ENCODE data around the gene RBP5. TPM values are rescaled to one million over a fixed set of nuclear protein-coding genes. Genes with fewer than 3 reads are reported as not detected.

Gene RBP5
- total RNA-seq, 1 donor from 2014 or later, result 0.65 TPM

DNA sequence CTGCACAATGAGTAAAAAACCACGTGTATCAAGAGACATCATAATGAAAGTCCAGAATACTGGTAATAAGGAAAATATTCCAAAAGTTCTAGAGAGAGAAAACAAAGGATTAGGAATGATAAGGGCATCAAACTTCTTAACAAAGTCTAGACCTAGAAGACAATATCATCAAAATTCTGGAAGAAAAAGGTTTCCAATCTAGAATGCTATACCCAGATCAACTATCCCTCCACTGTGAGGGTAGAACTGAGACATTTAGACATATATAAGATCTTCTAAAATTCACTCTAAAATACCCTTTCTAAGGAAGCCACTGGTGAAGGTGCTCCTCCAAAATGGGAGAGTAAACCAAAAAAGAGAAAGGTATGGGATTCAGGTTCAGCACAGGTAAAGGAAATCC, 22.6 kb downstream of the RBP5 start:
- no peaks in the 10 kb centered on the region for H3K27me3 Mint-ChIP-seq (ENCODE audit: low read depth)
- H3K4me1 Mint-ChIP-seq, result peaks cover 14% of the 10 kb centered on the region
- no peak overlapping the region for H3K27ac Mint-ChIP-seq (ENCODE audit: unreplicated experiment)
- no peak for DNase-seq (ENCODE audit: low read depth, low spot score)
- H3K9me3 Mint-ChIP-seq, result peaks cover 14% of the 10 kb centered on the region
- H3K36me3 Mint-ChIP-seq (ENCODE audit: low read depth), result peaks cover 16% of the 10 kb centered on the region
- TF ChIP-seq CTCF (conservative IDR thresholded peaks at IDR 0.05), result no peak
- peak overlapping the region; percentile 60 for H3K4me3 Mint-ChIP-seq

DNA sequence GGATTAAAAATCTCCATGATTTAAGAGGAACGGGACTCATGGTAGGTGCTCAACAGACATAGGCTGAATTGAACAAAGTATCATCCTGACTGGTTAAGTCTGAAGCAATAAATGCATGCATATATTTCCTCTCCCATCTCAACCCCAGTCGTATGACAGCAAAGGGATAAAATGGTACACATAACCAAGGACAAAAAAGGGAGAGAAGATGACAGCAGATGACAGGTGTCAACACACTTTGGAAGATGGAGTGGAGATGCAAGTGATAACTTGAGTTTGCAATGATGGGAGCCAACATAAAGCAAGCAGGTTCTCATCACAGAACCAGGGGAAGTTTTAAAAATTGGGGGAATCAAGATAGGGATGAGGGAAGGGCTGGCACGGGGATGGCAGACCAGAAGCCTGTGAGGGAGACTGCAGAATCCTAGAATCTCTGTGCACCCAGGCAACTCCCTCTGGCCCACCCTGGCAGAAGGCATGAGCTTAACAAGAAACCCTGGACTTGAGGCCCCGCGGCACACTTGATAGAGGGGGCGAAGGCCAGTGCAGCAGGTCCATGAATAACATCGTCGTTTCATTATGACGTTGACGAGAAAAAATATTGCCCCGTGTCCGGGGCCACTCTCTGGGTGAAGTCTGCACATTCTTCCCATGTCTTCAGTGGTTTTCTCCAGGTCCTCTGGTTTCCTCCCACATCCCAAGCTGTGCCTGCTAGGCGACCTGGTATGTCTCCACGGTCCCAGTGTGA, 24.7 kb downstream of the RBP5 start:
- H3K4me3 Mint-ChIP-seq, result no peak overlapping the region
- DNase-seq (ENCODE audit: low read depth, low spot score), result no peak
- no peak overlapping the region for H3K27ac Mint-ChIP-seq (ENCODE audit: unreplicated experiment)
- no peak for TF ChIP-seq CTCF (conservative IDR thresholded peaks at IDR 0.05)
- peaks cover 14% of the 10 kb centered on the region for H3K9me3 Mint-ChIP-seq
- H3K27me3 Mint-ChIP-seq (ENCODE audit: low read depth), result no peaks in the 10 kb centered on the region
- H3K36me3 Mint-ChIP-seq (ENCODE audit: low read depth), result peaks cover 16% of the 10 kb centered on the region
- peaks cover 8% of the 10 kb centered on the region for H3K4me1 Mint-ChIP-seq

DNA sequence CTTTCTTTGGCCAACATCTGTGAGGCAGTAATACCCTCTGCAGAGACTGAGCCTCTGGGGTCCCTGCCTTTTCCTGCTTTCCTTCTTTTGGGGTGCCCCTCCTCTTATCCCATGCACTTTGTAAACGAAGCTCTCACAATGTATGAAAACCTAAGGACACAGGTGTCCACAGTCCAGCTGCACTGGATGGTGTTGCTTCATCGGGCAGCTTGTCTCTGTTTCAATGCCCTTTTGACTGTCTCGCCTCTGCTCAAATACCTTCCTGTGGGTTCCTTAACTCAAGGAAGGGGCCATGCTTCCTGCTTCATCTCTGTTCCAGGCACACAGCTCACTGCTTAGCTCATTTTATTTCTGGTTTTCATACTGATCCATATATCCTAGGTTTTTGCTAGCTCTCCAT, 26.1 kb downstream of the RBP5 start:
- no peak for TF ChIP-seq CTCF (conservative IDR thresholded peaks at IDR 0.05)

DNA sequence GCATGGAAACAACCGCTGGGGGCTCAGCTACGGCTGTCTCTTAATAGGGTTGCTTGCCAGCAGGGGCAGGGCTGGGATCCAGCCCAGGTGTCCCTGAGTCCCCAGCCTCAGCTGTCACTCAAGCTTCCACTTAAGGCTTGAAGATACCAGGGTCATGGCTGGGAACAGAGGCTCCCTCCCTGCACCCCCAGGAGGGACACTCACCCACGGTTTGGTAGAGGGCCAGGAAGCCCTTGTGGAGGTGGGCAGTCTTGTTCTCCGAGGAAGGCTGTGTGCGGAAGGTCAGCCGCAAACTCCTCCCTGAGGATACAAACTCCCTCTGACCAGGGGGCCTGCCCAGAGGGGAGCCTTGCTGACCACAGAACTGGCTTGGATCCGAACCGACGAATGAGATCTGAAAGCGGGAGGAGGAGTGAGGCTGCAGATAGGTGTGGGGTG, 27.0 kb downstream of the RBP5 start:
- Mint-ChIP-seq H3K27ac (ENCODE audit: unreplicated experiment) (no peak overlapping the region), H3K27me3 (ENCODE audit: low read depth) (no peaks in the 10 kb centered on the region), H3K4me3 (no peak overlapping the region), H3K36me3 (ENCODE audit: low read depth) (peaks cover 15% of the 10 kb centered on the region), H3K4me1 (no peaks in the 10 kb centered on the region), H3K9me3 (peaks cover 13% of the 10 kb centered on the region)
- DNase-seq (ENCODE audit: low read depth, low spot score), result no peak
- TF ChIP-seq CTCF (conservative IDR thresholded peaks at IDR 0.05), result no peak

More for the DNA sequence above, 26.1 kb downstream of the RBP5 start:
- peaks cover 14% of the 10 kb centered on the region for H3K9me3 Mint-ChIP-seq
- no peak for DNase-seq (ENCODE audit: low read depth, low spot score)
- H3K36me3 Mint-ChIP-seq (ENCODE audit: low read depth), result peaks cover 15% of the 10 kb centered on the region
- H3K27me3 Mint-ChIP-seq (ENCODE audit: low read depth), result no peaks in the 10 kb centered on the region
- no peak overlapping the region for H3K4me3 Mint-ChIP-seq
- H3K27ac Mint-ChIP-seq (ENCODE audit: unreplicated experiment), result no peak overlapping the region
- peaks cover under 1% of the 10 kb centered on the region for H3K4me1 Mint-ChIP-seq

DNA sequence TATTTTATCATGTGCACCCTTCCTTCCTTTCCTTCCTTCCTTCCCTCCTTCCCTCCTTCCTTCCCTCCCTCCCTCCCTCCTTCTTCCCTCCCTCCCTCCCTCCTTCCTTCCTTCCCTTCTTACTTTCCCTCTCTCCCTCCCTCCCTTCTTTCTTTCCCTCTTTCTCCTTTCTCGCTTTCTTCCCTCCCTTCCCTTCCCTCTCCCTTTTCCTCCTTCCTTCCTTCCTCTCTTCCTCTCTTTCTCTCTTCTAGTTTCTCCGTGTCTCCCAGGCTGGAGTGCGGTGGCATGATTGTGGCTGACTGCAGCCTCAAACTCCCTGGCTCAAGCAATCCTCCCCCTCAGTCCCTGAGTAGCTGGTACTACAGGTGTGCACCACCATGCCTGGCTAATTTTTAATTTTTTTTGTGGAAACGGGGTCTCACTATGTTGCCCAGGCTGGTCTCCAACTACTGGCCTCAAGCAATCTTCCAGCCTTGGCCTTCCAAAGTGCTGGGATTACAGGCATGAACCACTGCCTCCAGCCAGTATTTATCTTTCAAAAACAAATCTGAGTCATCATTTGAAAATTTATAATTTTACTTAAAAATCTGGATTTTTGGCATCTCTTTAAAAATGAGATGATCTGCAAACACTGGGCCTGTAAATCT, 27.5 kb downstream of the RBP5 start:
- Mint-ChIP-seq H3K4me3 (no peak overlapping the region), H3K9me3 (peaks cover 8% of the 10 kb centered on the region), H3K27me3 (ENCODE audit: low read depth) (no peaks in the 10 kb centered on the region), H3K27ac (ENCODE audit: unreplicated experiment) (no peak overlapping the region), H3K36me3 (ENCODE audit: low read depth) (peaks cover 11% of the 10 kb centered on the region), H3K4me1 (no peaks in the 10 kb centered on the region)
- no peak for DNase-seq (ENCODE audit: low read depth, low spot score)
- no peak for TF ChIP-seq CTCF (conservative IDR thresholded peaks at IDR 0.05)
